ENCODE results near the gene CSTB. TPM values are rescaled to one million over a fixed set of nuclear protein-coding genes. Genes with fewer than 3 reads are reported as not detected.

The CSTB gene
- total RNA-seq, 1 experiment from 2014 or later, result 36.1 TPM

DNA sequence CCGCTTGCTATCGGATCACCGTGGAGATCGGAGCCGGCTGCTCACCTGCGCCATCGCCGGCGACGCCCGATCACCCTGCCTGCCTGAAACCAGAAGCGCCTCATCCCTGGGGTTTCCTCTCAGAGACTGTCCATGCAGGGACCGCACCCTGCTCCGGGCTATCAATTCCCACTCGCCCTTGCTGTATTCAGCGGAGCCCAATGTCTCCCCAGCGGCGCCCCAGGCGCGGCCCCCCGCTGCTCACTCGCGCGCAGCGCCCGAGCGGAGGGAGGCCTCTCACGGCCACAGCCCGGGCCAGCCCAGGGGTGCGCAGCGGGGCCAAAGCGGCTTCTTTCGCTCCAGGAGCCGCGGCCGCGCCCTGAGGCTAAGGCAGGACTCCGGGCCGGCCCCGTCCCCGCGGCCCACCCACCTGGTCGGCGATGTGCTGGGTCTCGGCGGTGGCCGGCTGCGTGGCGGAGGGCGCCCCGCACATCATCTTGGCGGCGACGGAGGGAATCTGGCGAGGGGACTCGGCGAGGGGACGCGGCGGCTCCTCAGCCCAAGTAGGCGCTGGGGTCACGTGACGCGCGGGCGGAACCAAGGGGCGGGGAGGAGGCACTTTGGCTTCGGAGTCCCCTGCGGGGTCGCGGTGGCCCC lies at the start of gene CSTB (continued):
- TF ChIP-seq, protein P1, sequence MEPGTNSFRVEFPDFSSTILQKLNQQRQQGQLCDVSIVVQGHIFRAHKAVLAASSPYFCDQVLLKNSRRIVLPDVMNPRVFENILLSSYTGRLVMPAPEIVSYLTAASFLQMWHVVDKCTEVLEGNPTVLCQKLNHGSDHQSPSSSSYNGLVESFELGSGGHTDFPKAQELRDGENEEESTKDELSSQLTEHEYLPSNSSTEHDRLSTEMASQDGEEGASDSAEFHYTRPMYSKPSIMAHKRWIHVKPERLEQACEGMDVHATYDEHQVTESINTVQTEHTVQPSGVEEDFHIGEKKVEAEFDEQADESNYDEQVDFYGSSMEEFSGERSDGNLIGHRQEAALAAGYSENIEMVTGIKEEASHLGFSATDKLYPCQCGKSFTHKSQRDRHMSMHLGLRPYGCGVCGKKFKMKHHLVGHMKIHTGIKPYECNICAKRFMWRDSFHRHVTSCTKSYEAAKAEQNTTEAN (CRISPR knock-in tag; IDR thresholded peaks at IDR 0.05), result no peak
- no peak for TF ChIP-seq NFYB (CRISPR knock-in tag; conservative IDR thresholded peaks at IDR 0.05; ENCODE audit: low read depth)
- TF ChIP-seq, protein P2, sequence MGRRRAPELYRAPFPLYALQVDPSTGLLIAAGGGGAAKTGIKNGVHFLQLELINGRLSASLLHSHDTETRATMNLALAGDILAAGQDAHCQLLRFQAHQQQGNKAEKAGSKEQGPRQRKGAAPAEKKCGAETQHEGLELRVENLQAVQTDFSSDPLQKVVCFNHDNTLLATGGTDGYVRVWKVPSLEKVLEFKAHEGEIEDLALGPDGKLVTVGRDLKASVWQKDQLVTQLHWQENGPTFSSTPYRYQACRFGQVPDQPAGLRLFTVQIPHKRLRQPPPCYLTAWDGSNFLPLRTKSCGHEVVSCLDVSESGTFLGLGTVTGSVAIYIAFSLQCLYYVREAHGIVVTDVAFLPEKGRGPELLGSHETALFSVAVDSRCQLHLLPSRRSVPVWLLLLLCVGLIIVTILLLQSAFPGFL (CRISPR knock-in tag; IDR thresholded peaks at IDR 0.05; ENCODE audit: borderline replicate concordance), result no peak
- no peak for TF ChIP-seq RORB (CRISPR knock-in tag; IDR thresholded peaks at IDR 0.05)
- no peak for TF ChIP-seq ZNF396 (CRISPR knock-in tag; IDR thresholded peaks at IDR 0.05; ENCODE audit: borderline replicate concordance)
- no peak for TF ChIP-seq ZBTB21 (CRISPR knock-in tag; IDR thresholded peaks at IDR 0.05; ENCODE audit: borderline replicate concordance)
- 0 out of 2 replicates have a peak, but pooled peaks have one; percentile 9 for TF ChIP-seq ZNF263 (CRISPR knock-in tag; IDR thresholded peaks at IDR 0.05; ENCODE audit: low read depth)
- no peak for TF ChIP-seq ZNF138 (CRISPR knock-in tag; conservative IDR thresholded peaks at IDR 0.05)
- 0 out of 2 replicates have a peak, but pooled peaks have one; percentile 42 for TF ChIP-seq ZNF232 (CRISPR knock-in tag; IDR thresholded peaks at IDR 0.05)
- TF ChIP-seq, protein P3, sequence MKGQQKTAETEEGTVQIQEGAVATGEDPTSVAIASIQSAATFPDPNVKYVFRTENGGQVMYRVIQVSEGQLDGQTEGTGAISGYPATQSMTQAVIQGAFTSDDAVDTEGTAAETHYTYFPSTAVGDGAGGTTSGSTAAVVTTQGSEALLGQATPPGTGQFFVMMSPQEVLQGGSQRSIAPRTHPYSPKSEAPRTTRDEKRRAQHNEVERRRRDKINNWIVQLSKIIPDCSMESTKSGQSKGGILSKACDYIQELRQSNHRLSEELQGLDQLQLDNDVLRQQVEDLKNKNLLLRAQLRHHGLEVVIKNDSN (CRISPR knock-in tag; IDR thresholded peaks at IDR 0.05), result peak; percentile 97
- no peak for TF ChIP-seq CREB1 (CRISPR knock-in tag; IDR thresholded peaks at IDR 0.05)
- peak; percentile 43; the same call in 1 of the 2 replicates for TF ChIP-seq SMAD4 (CRISPR knock-in tag; IDR thresholded peaks at IDR 0.05)
- no peak for TF ChIP-seq OVOL2 (CRISPR knock-in tag; IDR thresholded peaks at IDR 0.05; ENCODE audit: borderline replicate concordance)
- TF ChIP-seq FOXP1 (CRISPR knock-in tag; IDR thresholded peaks at IDR 0.05; ENCODE audit: borderline replicate concordance), result peak; percentile 27; the same call in 1 of the 2 replicates
- no peak; the same call in 1 of the 2 replicates for TF ChIP-seq NR2C2 (CRISPR knock-in tag; IDR thresholded peaks at IDR 0.05)
- peak; percentile 82 for TF ChIP-seq FOXK1 (CRISPR knock-in tag; IDR thresholded peaks at IDR 0.05)
- TF ChIP-seq ESRRA (CRISPR knock-in tag; IDR thresholded peaks at IDR 0.05; ENCODE audit: borderline replicate concordance), result peak; percentile 19; the same call in 1 of the 2 replicates
- no peak for TF ChIP-seq NFATC4 (CRISPR knock-in tag; IDR thresholded peaks at IDR 0.05)
- TF ChIP-seq TEAD4 (CRISPR knock-in tag; IDR thresholded peaks at IDR 0.05), result no peak
- peak; percentile 25; the same call in 1 of the 2 replicates for TF ChIP-seq GABPB1 (CRISPR knock-in tag; IDR thresholded peaks at IDR 0.05)

DNA sequence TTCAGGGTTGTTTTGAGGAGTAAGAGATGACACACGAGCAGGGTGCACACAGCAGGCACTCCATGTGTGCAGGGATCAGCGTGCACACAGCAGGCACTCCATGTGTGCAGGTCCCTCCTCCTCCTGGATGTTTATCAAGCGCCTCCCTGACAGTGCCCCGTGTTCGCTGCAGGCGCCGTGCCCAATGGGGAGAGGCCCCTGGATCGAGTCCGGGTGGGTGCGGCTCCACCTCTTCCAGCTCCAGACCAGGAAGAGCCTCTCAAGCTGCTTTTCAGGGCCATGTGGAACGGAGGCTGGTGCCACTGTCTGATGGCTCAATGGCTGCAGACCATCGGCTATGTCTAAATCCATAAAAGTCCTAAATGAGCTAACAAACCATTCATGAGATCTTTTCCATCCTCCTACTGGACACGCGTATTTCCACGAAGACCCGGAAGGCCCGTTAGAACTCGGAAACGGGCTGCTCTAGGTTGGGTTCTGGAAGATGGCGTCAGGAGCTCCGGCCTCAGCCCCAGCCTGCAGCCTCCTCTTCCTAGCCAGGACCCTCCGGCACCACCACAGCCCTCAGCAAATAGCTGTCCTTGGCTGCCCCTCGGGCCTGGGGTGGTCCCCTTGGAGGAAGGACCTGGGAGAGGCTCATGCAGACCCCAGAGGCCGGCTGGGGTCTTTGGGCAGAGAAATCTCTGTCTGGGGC lies 49.3 kb upstream of the CSTB start:
- POLR2A ChIA-PET, result no interaction called here
- no peak overlapping the region for H3K4me3 Mint-ChIP-seq
- no peak for ATAC-seq

More for the DNA sequence above, 49.3 kb upstream of the CSTB start:
- TF ChIP-seq ZNF219 (CRISPR knock-in tag; IDR thresholded peaks at IDR 0.05; ENCODE audit: borderline replicate concordance) (no peak), TCF7 (CRISPR knock-in tag; IDR thresholded peaks at IDR 0.05; ENCODE audit: low read depth) (no peak), EMX1 (CRISPR knock-in tag; IDR thresholded peaks at IDR 0.05) (no peak), ZBTB21 (CRISPR knock-in tag; IDR thresholded peaks at IDR 0.05; ENCODE audit: borderline replicate concordance) (no peak)
- TF ChIP-seq, protein P1 (CRISPR knock-in tag; IDR thresholded peaks at IDR 0.05), result no peak
- TF ChIP-seq, protein P4, sequence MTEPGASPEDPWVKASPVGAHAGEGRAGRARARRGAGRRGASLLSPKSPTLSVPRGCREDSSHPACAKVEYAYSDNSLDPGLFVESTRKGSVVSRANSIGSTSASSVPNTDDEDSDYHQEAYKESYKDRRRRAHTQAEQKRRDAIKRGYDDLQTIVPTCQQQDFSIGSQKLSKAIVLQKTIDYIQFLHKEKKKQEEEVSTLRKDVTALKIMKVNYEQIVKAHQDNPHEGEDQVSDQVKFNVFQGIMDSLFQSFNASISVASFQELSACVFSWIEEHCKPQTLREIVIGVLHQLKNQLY (CRISPR knock-in tag; IDR thresholded peaks at IDR 0.05), result no peak
- TF ChIP-seq, protein P5, sequence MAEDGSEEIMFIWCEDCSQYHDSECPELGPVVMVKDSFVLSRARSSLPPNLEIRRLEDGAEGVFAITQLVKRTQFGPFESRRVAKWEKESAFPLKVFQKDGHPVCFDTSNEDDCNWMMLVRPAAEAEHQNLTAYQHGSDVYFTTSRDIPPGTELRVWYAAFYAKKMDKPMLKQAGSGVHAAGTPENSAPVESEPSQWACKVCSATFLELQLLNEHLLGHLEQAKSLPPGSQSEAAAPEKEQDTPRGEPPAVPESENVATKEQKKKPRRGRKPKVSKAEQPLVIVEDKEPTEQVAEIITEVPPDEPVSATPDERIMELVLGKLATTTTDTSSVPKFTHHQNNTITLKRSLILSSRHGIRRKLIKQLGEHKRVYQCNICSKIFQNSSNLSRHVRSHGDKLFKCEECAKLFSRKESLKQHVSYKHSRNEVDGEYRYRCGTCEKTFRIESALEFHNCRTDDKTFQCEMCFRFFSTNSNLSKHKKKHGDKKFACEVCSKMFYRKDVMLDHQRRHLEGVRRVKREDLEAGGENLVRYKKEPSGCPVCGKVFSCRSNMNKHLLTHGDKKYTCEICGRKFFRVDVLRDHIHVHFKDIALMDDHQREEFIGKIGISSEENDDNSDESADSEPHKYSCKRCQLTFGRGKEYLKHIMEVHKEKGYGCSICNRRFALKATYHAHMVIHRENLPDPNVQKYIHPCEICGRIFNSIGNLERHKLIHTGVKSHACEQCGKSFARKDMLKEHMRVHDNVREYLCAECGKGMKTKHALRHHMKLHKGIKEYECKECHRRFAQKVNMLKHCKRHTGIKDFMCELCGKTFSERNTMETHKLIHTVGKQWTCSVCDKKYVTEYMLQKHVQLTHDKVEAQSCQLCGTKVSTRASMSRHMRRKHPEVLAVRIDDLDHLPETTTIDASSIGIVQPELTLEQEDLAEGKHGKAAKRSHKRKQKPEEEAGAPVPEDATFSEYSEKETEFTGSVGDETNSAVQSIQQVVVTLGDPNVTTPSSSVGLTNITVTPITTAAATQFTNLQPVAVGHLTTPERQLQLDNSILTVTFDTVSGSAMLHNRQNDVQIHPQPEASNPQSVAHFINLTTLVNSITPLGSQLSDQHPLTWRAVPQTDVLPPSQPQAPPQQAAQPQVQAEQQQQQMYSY (CRISPR knock-in tag; IDR thresholded peaks at IDR 0.05), result no peak
- TF ChIP-seq, protein P6, sequence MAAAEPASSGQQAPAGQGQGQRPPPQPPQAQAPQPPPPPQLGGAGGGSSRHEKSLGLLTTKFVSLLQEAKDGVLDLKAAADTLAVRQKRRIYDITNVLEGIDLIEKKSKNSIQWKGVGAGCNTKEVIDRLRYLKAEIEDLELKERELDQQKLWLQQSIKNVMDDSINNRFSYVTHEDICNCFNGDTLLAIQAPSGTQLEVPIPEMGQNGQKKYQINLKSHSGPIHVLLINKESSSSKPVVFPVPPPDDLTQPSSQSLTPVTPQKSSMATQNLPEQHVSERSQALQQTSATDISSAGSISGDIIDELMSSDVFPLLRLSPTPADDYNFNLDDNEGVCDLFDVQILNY (CRISPR knock-in tag; IDR thresholded peaks at IDR 0.05), result no peak
- Mint-ChIP-seq H3K27me3 (ENCODE audit: low read depth) (no peaks in the 10 kb centered on the region), H3K4me1 (peaks cover 7% of the 10 kb centered on the region), H3K27ac (no peak overlapping the region), H3K36me3 (peaks cover 3% of the 10 kb centered on the region; the same call in 1 of the 2 replicates), H3K9me3 (no peaks in the 10 kb centered on the region)
- no peak for DNase-seq (ENCODE audit: low spot score)
- CTCF ChIA-PET, result interaction anchor here (0.6 to 3.0 kb wide), 9 partner anchors 7 to 148 kb away, joined by 3 to 15 read pairs (median 5); no protein-coding TSS in a partner anchor

Measured in WTC11 (cell line).